Lung (tissue), 12 donors: ENCODE measurements around the gene DAAM1. TPM values are rescaled to one million over a fixed set of nuclear protein-coding genes. Genes with fewer than 3 reads are reported as not detected.

Experiments used
- ATAC-seq: fragments of 200-7000 bp; cut with Tn5 transposase; one replicate; pipeline ENCODE4 v1.9.1; 2020; ENCODE audit warnings: moderate number of reproducible peaks; ENCODE audit not compliant: insufficient read depth, low FRiP score
- DNase-seq, 3 donors: peaks; one replicate each; pipeline ENCODE4 v3.0.0-alpha.2; 2013 to 2017
- H3K27ac ChIP-seq, 2 donors: one replicate each; pipeline ENCODE4 v1.5.1; 2013; ENCODE audit warnings: mild to moderate bottlenecking in 2 of 2, moderate library complexity in 2 of 2, control low read depth in 1 of 2, inconsistent platforms in 1 of 2, low read depth in 1 of 2, low read length in 1 of 2
- H3K27me3 ChIP-seq, 3 donors: one replicate each; pipeline ENCODE4 v1.5.1; 2013; ENCODE audit warnings: low read length in 2 of 3; ENCODE audit not compliant: control insufficient read depth in 3 of 3, insufficient read depth in 3 of 3
- H3K36me3 ChIP-seq, 4 donors: one replicate each; pipeline ENCODE4 v1.5.1; 2013; ENCODE audit warnings: low read length in 4 of 4, mild to moderate bottlenecking in 1 of 4, moderate library complexity in 1 of 4; ENCODE audit not compliant: control insufficient read depth in 4 of 4, insufficient read depth in 4 of 4
- H3K4me1 ChIP-seq, 5 donors: one replicate each; pipeline ENCODE4 v1.5.1; 2013; ENCODE audit warnings: low read length in 5 of 5, mild to moderate bottlenecking in 2 of 5, moderate library complexity in 1 of 5; ENCODE audit not compliant: control insufficient read depth in 5 of 5, insufficient read depth in 5 of 5
- H3K4me3 ChIP-seq: one replicate; pipeline ENCODE4 v1.5.1; 2013; ENCODE audit warnings: mild to moderate bottlenecking, control low read depth, moderate library complexity
- H3K9ac ChIP-seq, 2 donors: one replicate each; pipeline ENCODE4 v1.5.1; 2013; ENCODE audit warnings: low read length in 2 of 2, control low read depth in 1 of 2; ENCODE audit not compliant: insufficient read depth in 1 of 2
- H3K9me3 ChIP-seq, 4 donors: one replicate each; pipeline ENCODE4 v1.5.1; 2013; ENCODE audit warnings: low read length in 3 of 4, mild to moderate bottlenecking in 1 of 4, moderate library complexity in 1 of 4; ENCODE audit not compliant: control insufficient read depth in 4 of 4, insufficient read depth in 3 of 4
- WGBS, 2 donors: extraction: QIAGEN DNeasy Blood & Tissue Kit; methylation state at CpG; one replicate each; pipeline ENCODE4 v1.1.7; 2013; 5-methylcytosine and 5-hydroxymethylcytosine counted together
- polyA plus RNA-seq, 2 donors: library from polyadenylated mRNA; stranded (reverse); fragments of 200-250 nt; gene quantifications; one replicate each; pipeline ENCODE4 v1.2.1, GENCODE V29; 2013
- total RNA-seq, 2 donors: library from RNA; depleted of rRNA in 1 of 2; stranded (reverse); fragments of >200 nt in 1 of 2; gene quantifications; one replicate each; pipeline ENCODE4 v1.2.1, GENCODE V29; 2014 to 2021
- TF ChIP-seq, protein P1 (sequence below): IDR thresholded peaks from 2 replicates; pipeline ENCODE4 v1.5.1; 2012; ENCODE audit warnings: mild to moderate bottlenecking; ENCODE audit errors: control extremely low read depth, extremely low read depth
- donor health status: control.
- donor health status: control.
- donor health status: Bipolar disorder and iron deficiency.
- donor health status: healthy.
- donor health status: DM: yes; HTN: yes; CAD: no.

DAAM1 gene
- total and polyA plus RNA-seq, 4 donors: 10.3 to 84.6 (median 32.6) TPM

DNA sequence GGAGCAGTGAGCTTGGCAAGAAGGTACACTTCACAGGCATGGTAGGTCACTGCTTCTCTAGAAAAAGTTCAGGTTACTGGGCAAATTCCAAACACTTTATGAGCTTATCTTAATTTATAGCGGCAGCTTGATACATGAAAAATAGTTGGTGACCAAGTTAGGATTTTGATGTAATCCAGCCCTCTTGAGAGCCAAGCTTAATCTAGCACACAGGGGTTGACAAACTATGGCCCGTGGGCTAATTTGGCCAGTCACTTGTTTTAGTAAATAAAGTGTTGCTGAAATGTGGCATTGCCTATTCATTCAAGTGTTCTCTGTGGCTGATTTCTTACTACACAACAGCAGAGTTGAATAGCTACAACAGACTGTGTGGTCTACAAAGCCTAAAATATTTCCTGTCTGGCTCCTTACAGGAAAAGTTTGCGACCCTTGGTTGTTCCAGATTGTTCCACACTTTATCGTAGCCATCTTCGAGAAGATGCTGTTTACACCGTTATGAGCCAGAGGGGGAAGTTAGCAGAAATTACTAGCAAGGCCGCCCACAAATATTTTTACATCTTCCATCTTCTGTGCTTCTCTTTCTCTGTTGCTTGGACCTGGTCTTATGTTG lies 120.9 kb downstream of the DAAM1 start:
- Histone ChIP-seq H3K27ac (no peak overlapping the region), H3K9ac (no peak overlapping the region), H3K4me3 (no peak overlapping the region), H3K4me1 (peaks cover 2 to 41% (median 19%) of the 10 kb centered on the region in 5 donors), H3K27me3 (no peaks in the 10 kb centered on the region), H3K36me3 (no peaks in the 10 kb centered on the region), H3K9me3 (no peaks in the 10 kb centered on the region)
- ATAC-seq (no peak), DNase-seq (no peak)
- TF ChIP-seq, protein P1, sequence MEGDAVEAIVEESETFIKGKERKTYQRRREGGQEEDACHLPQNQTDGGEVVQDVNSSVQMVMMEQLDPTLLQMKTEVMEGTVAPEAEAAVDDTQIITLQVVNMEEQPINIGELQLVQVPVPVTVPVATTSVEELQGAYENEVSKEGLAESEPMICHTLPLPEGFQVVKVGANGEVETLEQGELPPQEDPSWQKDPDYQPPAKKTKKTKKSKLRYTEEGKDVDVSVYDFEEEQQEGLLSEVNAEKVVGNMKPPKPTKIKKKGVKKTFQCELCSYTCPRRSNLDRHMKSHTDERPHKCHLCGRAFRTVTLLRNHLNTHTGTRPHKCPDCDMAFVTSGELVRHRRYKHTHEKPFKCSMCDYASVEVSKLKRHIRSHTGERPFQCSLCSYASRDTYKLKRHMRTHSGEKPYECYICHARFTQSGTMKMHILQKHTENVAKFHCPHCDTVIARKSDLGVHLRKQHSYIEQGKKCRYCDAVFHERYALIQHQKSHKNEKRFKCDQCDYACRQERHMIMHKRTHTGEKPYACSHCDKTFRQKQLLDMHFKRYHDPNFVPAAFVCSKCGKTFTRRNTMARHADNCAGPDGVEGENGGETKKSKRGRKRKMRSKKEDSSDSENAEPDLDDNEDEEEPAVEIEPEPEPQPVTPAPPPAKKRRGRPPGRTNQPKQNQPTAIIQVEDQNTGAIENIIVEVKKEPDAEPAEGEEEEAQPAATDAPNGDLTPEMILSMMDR: no peak
- WGBS, 2 donors: 41 to 51% methylated on average over 7 of the region's 7 CpGs

DNA sequence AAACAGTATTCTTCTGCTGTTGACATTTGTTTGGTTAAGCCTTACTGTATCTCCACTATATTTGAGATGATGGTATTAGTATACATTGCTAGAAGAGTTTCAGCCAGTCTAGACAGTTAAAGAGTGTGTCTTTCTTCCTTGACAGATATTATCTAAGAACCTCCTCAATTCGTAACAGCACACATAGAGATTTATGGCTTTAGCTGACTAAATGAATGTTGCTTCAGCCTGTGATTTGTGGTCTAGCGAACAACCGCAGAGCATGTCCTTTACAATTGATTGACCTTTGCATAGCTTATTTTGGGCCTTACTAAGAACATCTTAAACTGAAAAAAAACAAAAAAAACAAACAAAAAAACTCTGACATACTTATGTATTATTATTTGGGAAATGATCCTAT lies 122.2 kb downstream of the DAAM1 start:
- no peaks in the 10 kb centered on the region for H3K27me3 ChIP-seq
- no peaks in the 10 kb centered on the region for H3K9me3 ChIP-seq
- H3K4me1 ChIP-seq: peaks cover 2 to 31% (median 20%) of the 10 kb centered on the region in 5 donors
- no peak overlapping the region for H3K9ac ChIP-seq
- ATAC-seq (no peak), DNase-seq (no peak)
- WGBS, 2 donors: 42 to 49% methylated on average over 3 of the region's 3 CpGs
- no peak overlapping the region for H3K4me3 ChIP-seq
- TF ChIP-seq, protein P1: no peak
- H3K27ac ChIP-seq: peak overlapping the region in 1 of 2 donors; percentile 9
- no peaks in the 10 kb centered on the region for H3K36me3 ChIP-seq

DNA sequence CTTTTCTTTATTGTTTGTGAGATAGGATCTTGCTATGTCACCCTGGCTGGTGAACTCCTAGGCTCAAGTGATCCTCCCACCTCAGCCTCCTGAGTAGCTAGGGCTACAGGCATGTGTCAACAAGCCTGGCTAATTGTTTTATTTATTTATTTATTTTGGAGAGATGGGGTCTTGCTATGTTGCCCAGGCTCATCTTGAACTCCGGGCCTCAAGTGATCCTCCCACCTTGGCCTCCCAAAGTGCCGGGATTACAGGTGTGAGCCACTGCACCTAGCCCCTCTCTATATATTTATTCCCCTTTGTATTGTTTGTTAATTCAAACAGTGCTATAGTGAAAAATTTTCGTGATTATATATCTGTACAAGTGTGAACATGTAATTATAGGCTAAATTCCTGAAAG lies 123.3 kb downstream of the DAAM1 start:
- Histone ChIP-seq H3K27ac (no peak overlapping the region), H3K4me1 (peaks cover under 1 to 26% (median 20%) of the 10 kb centered on the region in 5 donors), H3K36me3 (no peaks in the 10 kb centered on the region), H3K27me3 (no peaks in the 10 kb centered on the region), H3K9ac (no peak overlapping the region), H3K9me3 (no peaks in the 10 kb centered on the region), H3K4me3 (no peak overlapping the region)
- DNase-seq: no peak
- 94 to 96% methylated on average over 3 of the region's 3 CpGs for WGBS, 2 donors
- TF ChIP-seq, protein P1: no peak
- ATAC-seq: no peak
